ENCODE data around the gene ZNF669.

Gene ZNF669

GRCh38 chr1:247096112-247096511 is 8.0 kb downstream of the ZNF669 start:
- no peak for TF ChIP-seq CTCF (IDR thresholded peaks at IDR 0.05; ENCODE audit: control insufficient read depth, extremely low read depth, insufficient read depth)

DNA sequence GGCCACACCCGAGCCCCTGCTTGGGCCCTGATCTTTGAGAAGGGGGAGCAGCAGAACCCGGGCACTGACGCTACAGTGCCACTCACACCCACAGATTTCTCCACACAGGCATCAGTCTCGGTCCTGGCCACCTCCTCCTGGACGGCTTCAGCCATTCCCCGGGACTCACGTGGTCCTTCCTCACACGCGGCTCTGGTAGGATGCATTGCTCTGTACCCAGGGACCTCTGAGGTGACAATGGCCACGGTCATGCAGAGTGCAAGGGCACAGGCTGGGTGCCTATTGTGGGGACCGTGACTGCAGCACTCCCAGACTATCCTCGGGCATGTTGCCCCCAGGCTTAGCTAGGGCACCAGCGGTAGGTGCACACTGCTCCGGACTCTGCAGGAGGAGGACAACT is 13.7 kb downstream of the ZNF669 start:
- no peak for DNase-seq (ENCODE audit: low read depth)
- no peak for TF ChIP-seq CTCF (IDR thresholded peaks at IDR 0.05; ENCODE audit: control insufficient read depth, extremely low read depth, insufficient read depth)
- H3K4me3 ChIP-seq (ENCODE audit: low read depth, low read length): no peak overlapping the region

More at GRCh38 chr1:247096112-247096511, 8.0 kb downstream of the ZNF669 start:
- DNase-seq (ENCODE audit: low read depth): no peak
- no peak overlapping the region for H3K4me3 ChIP-seq (ENCODE audit: low read depth, low read length)

- DNase-seq (ENCODE audit: low read depth): no peak
- no peak overlapping the region for H3K4me3 ChIP-seq (ENCODE audit: low read depth, low read length)
- no peak for TF ChIP-seq CTCF (IDR thresholded peaks at IDR 0.05; ENCODE audit: control insufficient read depth, extremely low read depth, insufficient read depth)
These were observed 14.4 kb downstream of the ZNF669 start for GRCh38 chr1:247089616-247090375.

- no peak overlapping the region for H3K4me3 ChIP-seq (ENCODE audit: low read depth, low read length)
- TF ChIP-seq CTCF (IDR thresholded peaks at IDR 0.05; ENCODE audit: control insufficient read depth, extremely low read depth, insufficient read depth): no peak
- no peak for DNase-seq (ENCODE audit: low read depth)
These were observed 15.2 kb downstream of the ZNF669 start for GRCh38 chr1:247088967-247089366.

GRCh38 chr1:247087256-247087655 is 16.9 kb downstream of the ZNF669 start:
- DNase-seq (ENCODE audit: low read depth): no peak
- H3K4me3 ChIP-seq (ENCODE audit: low read depth, low read length): no peak overlapping the region
- no peak for TF ChIP-seq CTCF (IDR thresholded peaks at IDR 0.05; ENCODE audit: control insufficient read depth, extremely low read depth, insufficient read depth)

GRCh38 chr1:247085310-247085709 is 18.8 kb downstream of the ZNF669 start:
- H3K4me3 ChIP-seq (ENCODE audit: low read depth, low read length): no peak overlapping the region
- DNase-seq (ENCODE audit: low read depth): no peak
- no peak for TF ChIP-seq CTCF (IDR thresholded peaks at IDR 0.05; ENCODE audit: control insufficient read depth, extremely low read depth, insufficient read depth)

DNA sequence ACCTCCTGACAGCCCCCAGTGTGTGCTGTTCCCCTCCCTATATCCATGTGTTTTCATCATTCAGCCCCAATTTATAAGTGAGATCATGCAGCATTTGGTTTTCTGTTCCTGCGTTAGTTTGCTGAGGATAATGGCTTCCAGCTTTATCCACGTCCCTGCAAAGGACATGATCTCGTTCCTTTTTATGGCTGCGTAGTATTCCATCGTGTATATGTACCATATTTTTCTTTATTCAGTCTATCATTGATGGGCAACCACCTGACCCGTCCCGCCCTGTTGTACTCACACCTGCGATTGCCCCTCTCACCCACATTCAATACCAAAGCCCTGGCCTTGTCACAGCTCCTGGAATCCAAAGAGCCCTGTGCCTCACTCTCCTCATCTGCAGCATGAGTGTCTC is 19.4 kb downstream of the ZNF669 start:
- no peak for DNase-seq (ENCODE audit: low read depth)
- no peak overlapping the region for H3K4me3 ChIP-seq (ENCODE audit: low read depth, low read length)
- no peak for TF ChIP-seq CTCF (IDR thresholded peaks at IDR 0.05; ENCODE audit: control insufficient read depth, extremely low read depth, insufficient read depth)

All from LNCaP clone FGC (cell line).